AG04450 (cell line): ENCODE data around the gene TMED1. TPM values are rescaled to one million over a fixed set of nuclear protein-coding genes. Genes with fewer than 3 reads are reported as not detected.

Experiments used
- CTCF ChIA-PET: fragments of 300-600, 350-600 bp; formaldehyde crosslinking; extraction: SDS; loops from one replicate; lab custom pipeline; 2022; ENCODE audit warnings: antibody characterized with exemption, inconsistent platforms; lab: Charles Lee
- POLR2A ChIA-PET: fragments of 350-600 bp; formaldehyde crosslinking; extraction: SDS; loops from one replicate; lab custom pipeline; 2021; ENCODE audit warnings: antibody characterized with exemption, inconsistent platforms; lab: Yijun Ruan, JAX
- DNase-seq: peaks from one replicate; pipeline ENCODE4 v3.0.0-alpha.2; 2011; ENCODE audit warnings: low read depth, low spot score
- H3K27ac ChIP-seq: one replicate; pipeline ENCODE4 v1.5.1; 2012; ENCODE audit warnings: low read depth, low read length, control low read depth
- H3K27me3 ChIP-seq: one replicate; pipeline ENCODE4 v1.6.0; 2012; ENCODE audit warnings: low read length; ENCODE audit not compliant: control insufficient read depth, insufficient read depth
- H3K4me3 ChIP-seq: 2 replicates; pipeline ENCODE4 v1.5.1; 2011; ENCODE audit warnings: mild to moderate bottlenecking, low read depth, low read length, control low read depth
- H3K9me3 ChIP-seq: 2 replicates; pipeline ENCODE4 v1.5.1; 2012; ENCODE audit warnings: low read length; ENCODE audit not compliant: control insufficient read depth, insufficient read depth
- CTCF ChIP-seq: IDR thresholded peaks from 2 replicates; pipeline ENCODE4 v1.5.1; 2011; ENCODE audit warnings: low read depth, low read length, control low read depth, inconsistent platforms
- polyA plus RNA-seq: library from polyadenylated mRNA; depleted of rRNA; stranded (reverse); fragments of >200 nt; gene quantifications from 2 replicates; pipeline ENCODE4 v1.2.3, GENCODE V29; 2011

Gene TMED1
- polyA plus RNA-seq, 1 experiment, result 42.4 TPM

DNA sequence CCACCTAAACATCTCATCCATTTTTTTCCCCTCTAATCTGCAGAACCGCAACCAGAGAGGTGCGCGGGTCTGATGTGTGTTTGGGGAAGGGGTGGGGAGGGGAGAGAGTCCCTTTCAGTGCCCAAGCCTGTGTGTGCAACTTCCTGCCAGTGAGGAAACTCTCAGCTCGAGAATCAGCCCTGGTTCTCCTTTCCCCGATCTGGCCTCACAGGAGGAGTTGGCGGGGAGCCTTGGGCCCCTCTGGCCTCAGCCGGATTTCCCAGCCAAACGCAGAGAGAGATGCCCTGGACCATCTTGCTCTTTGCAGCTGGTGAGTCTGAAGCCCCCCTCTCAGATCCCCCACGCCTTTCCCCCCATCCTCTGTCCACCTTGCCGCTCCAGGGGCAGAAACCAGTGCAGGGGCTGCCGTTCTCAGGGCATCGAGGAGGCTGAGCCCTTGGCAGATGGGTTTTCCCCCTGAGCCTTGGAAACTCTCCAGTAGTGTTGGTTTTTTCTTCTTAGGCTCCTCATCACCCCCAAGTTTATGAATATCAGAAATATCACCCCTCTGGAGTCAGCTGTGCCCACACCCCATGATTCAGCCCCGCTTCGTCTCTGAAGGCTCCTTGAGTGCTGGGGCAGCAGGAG is 12.3 kb upstream of the TMED1 start, which contains the start of gene C19orf38:
C19orf38 (plus strand) TSS at position 186 of the 627 bp plus-strand sequence; CDS start at position 280, 94 bp downstream.
- TF ChIP-seq CTCF, result no peak
- CTCF ChIA-PET, result interaction anchor here (1.2 to 10.5 kb wide), 2 partner anchors 10 to 16 kb away, joined by 9 to 116 read pairs; no protein-coding TSS in a partner anchor
- Histone ChIP-seq H3K9me3 (peaks cover 5% of the 10 kb centered on the region; the same call in 1 of the 2 replicates), H3K27ac (no peak within 1 kb of the TSS), H3K4me3 (peak within 1 kb of the TSS; percentile 29; the same call in 1 of the 2 replicates), H3K27me3 (peaks cover 4% of the 10 kb centered on the region)
- DNase-seq, result no peak
- POLR2A ChIA-PET, result interaction anchor here (0.6 kb wide), 1 partner anchor 83 kb away, joined by 5 read pairs; no protein-coding TSS in a partner anchor

GRCh38 chr19:10846500-10847202 is 10.6 kb upstream of the TMED1 start:
- no peak for TF ChIP-seq CTCF
- ChIA-PET CTCF (interaction anchor here (0.6 to 1.9 kb wide), 4 partner anchors 12 to 64 kb away, joined by 3 to 23 read pairs (median 10); partner anchors contain the start of gene CARM1), POLR2A (no interaction called here)
- Histone ChIP-seq H3K27me3 (peaks cover 4% of the 10 kb centered on the region), H3K27ac (no peak overlapping the region), H3K9me3 (peaks cover 5% of the 10 kb centered on the region; the same call in 1 of the 2 replicates), H3K4me3 (no peak overlapping the region)
- DNase-seq, result no peak

DNA sequence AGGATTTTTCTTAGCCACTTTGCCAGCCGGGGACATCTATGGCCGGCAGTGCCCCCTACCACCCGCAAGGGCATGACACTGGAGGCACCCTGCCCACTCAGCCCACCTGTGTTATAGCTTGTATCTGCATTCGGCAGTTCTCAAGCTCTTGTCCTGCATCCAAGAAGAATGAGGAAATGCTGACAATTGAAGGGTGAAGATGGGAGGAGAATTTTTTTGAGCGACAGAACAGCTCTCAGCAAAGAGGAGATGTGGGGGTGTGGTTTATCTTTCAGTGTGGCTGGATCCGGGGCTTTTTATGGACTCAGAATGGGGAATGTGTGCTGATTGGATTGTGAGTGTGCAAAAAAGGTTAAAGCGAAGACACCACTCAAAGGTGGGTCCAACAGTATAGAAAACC is 6.8 kb upstream of the TMED1 start:
- no peak overlapping the region for H3K27ac ChIP-seq
- DNase-seq, result no peak
- peaks cover 5% of the 10 kb centered on the region; the same call in 1 of the 2 replicates for H3K9me3 ChIP-seq
- H3K27me3 ChIP-seq, result peaks cover 4% of the 10 kb centered on the region
- POLR2A ChIA-PET, result no interaction called here
- CTCF ChIA-PET, result interaction anchor here (1.0 to 1.6 kb wide), 2 partner anchors 15 to 28 kb away, joined by 3 to 12 read pairs; no protein-coding TSS in a partner anchor
- no peak overlapping the region for H3K4me3 ChIP-seq
- no peak for TF ChIP-seq CTCF

GRCh38 chr19:10839114-10840050 is 3.4 kb upstream of the TMED1 start:
- TF ChIP-seq CTCF, result no peak
- Histone ChIP-seq H3K27me3 (no peaks in the 10 kb centered on the region), H3K27ac (no peak overlapping the region), H3K4me3 (no peak overlapping the region), H3K9me3 (peaks cover 12% of the 10 kb centered on the region)
- POLR2A ChIA-PET, result no interaction called here
- CTCF ChIA-PET, result interaction anchor here (0.6 to 1.3 kb wide), 4 partner anchors 19 to 103 kb away, joined by 3 to 4 read pairs (median 4); no protein-coding TSS in a partner anchor
- DNase-seq, result no peak
